LNCAP (cell line): ENCODE measurements around the gene DDX10.

Experiments used
- TF ChIP-seq, protein P1 (sequence below): fragments of 450-650 bp; IDR thresholded peaks from 2 replicates; pipeline ENCODE4 v1.5.1; 2017; ENCODE audit warnings: mild to moderate bottlenecking

DDX10 gene

DNA sequence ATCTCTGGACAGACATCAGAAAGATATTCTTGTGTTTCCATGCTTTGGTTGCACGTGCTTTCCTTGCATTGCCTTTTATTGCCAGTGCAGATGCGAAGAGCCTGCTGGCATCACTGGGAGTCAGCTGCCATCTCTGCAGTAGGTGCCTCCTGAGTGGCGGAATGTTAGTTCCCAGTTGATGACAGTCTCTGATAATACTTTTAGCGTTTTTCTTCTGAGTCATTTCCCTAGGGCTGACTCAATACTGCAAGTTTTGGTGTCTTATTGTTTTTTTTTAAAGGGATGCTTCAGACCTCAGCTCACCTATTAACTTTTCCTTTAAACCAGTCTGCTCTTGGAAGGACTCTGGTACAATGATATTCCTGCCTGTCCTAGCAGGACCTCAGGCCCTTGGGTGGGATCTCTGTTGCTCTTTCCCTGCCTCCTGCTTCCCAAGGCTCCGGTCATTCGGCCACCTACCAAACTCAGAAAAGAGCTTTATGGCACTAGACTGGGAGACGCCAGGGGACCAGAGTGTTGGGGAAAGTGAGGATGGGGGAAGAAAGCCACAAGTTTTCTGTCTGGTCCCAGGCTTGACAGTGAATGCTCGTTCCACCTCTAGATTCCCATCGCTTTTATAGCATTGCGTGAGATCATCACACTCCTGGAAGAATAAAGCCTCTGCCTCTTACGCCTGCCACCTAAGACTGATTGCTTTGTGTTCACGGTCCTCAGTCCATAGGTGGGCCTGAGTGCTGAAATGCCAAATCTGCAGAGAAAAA lies 308.7 kb downstream of the DDX10 start:
- TF ChIP-seq, protein P1, sequence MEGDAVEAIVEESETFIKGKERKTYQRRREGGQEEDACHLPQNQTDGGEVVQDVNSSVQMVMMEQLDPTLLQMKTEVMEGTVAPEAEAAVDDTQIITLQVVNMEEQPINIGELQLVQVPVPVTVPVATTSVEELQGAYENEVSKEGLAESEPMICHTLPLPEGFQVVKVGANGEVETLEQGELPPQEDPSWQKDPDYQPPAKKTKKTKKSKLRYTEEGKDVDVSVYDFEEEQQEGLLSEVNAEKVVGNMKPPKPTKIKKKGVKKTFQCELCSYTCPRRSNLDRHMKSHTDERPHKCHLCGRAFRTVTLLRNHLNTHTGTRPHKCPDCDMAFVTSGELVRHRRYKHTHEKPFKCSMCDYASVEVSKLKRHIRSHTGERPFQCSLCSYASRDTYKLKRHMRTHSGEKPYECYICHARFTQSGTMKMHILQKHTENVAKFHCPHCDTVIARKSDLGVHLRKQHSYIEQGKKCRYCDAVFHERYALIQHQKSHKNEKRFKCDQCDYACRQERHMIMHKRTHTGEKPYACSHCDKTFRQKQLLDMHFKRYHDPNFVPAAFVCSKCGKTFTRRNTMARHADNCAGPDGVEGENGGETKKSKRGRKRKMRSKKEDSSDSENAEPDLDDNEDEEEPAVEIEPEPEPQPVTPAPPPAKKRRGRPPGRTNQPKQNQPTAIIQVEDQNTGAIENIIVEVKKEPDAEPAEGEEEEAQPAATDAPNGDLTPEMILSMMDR, result no peak

DNA sequence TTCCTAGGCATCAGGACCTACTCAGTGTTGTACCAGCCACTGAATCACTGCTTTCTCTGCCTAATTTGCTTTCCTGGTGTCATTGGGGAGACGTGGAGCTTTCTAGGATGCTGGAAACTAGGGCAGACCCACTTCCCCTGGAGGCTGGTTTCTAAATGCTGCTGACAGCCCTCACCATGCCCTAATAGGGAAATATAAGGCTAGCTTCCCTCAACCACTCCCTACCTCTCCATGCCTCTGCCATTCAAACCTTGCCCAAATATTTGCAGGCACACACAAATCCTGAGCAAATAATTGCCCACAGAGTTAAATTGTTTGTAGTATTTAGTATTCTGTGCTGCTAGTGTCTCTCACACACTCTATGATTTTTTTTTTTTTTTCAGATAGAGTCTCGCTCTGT lies 310.2 kb downstream of the DDX10 start:
- TF ChIP-seq, protein P1, result no peak

DNA sequence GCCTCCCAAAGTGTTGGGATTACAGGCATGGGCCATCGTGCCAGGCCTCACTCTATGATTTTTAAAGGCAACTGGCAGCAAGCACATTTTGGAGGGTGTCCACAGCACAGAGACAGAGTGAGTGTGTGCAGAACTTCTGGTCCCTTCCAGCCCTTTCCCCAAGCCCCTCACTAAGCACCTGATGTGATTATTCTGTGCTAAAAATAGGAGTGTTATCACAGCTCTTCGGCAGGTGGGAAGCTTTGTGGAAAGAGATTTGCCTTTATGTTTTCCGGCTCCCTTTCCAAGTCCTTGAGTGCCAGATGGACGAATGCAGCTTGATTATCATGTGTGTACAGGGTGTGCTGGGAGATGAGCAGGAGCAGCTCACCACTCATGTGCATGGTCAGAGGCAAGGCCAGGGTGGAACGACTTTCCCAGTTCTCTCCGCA lies 310.8 kb downstream of the DDX10 start:
- TF ChIP-seq, protein P1, result no peak

DNA sequence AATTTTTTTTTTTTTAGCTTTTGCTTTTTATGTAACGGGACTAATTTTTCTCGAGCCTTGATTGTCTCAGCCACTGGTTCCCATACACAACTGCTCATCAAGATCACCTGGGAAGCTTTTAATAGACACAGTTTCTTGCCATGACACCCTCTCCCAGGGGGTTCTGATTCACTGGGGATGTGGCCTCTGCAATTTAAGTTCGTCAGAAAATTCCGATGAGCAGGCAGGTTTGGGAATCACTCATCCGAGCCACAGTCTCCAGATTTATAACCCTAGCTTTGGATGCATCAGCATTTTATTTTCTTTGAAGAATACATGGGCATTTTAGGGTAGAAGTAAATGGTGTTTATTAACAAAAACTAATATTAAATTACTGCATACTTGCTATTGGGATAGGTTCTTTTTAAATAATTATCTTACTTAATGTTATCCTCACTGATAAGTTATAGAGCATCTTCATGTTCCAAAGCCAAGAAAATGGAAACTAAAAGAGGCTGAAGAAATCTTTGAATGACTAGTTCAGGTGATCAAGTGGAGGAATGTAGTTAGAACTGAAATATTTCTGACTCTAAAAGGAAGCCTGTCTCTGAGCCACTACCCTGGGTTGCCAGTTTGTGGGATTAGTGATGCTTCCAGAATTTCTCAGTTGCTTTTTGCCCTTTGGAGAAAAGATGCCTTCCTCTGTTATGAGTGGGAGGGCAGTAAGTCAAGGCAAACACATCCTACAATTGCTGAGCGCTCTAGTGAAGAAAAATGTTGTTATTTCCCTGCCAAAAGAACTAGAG lies 319.0 kb downstream of the DDX10 start:
- TF ChIP-seq, protein P1, result no peak

DNA sequence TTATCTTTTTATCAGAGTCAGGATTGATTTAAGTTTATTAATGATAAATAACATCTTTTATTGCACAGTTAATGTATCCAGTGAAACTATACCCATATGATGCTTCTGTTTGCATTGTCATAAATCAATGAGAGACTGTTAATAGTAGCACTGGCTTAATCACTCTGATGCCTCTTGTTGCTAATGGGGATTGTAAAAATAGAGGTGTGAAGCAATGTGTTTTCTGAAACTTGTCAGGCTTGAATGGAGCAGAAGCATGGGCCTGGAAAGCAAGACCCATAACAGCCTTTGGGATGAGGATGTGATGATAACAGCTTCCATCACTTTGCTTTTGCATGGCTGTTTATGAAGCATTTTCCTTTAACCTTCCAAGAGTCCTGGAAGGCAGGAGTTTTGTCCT lies 319.7 kb downstream of the DDX10 start:
- TF ChIP-seq, protein P1, result no peak

DNA sequence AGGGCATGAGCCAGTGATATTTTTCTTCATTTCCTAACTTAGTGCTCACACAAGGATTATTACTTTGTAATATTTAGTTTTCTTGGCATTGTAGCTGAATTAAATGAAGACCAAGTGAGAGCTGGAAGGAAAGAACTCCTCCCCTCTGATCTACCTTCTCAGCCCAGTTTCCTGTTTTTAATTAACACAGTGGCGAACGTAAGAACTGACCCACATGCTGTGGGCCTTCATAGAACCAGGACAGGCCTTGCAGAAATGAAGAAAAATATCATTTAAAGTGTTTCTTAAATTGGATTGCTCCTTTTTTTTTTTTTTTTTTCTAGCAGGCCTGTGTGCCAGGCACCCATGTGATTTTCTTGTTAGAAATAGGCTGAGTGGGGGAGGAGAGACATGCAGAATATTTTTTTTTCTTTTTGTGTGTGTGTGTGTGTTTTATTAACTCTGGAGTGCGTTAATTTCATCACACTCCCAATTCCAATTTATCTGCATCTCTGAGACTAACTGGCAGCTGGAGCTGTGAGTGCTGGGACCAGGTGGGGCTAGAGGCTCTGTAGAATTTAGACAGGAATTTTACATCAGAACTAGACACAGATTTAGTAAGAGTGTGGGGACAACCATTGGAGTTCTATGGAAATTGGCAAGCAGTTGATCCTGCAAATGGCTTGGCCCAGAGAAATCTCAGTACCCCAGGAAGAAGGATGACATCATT lies 320.5 kb downstream of the DDX10 start:
- TF ChIP-seq, protein P1, result no peak

DNA sequence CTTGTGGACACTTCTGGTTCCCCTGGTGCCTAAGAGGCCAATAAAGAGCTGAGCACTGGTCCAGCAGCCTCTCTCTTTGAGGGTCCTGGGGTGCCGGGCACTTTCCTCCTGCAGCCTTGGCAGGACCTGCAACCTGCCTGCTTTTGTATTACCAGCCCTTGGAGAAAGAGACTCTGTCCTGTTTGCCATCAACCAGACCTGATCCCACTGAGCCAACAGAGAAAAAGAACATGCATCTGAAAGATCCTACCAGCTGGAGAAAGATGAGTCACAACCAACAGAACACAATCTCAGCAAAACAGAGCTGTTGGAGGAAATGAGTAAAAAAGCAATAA lies 321.0 kb downstream of the DDX10 start:
- TF ChIP-seq, protein P1, result no peak
